ENCODE data around the gene YWHAE. TPM values are rescaled to one million over a fixed set of nuclear protein-coding genes. Genes with fewer than 3 reads are reported as not detected.
"Not testable (repeated sequence)": the region's sequence is repeated elsewhere in the genome, so short reads cannot be mapped to it uniquely, and the experiment has no call there.

The YWHAE gene
- total RNA-seq: 100 to 1,000 TPM; 234 to 645 (median 289) TPM
- polyA plus RNA-seq: 100 to 1,000 TPM; 104 to 199 (median 142) TPM
- long read RNA-seq, donor 1, transcript YWHAE-208 (7 exons, 1,818 nt): minor isoform, 5 of 204 reads
- long read RNA-seq, donor 1, transcript YWHAE-205 (2 exons, 465 nt): minor isoform, 22 of 204 reads
- long read RNA-seq, donor 1, transcript YWHAE-204 (3 exons, 691 nt): minor isoform, 7 of 204 reads
- long read RNA-seq, donor 1, transcript YWHAE-201 (6 exons, 2,211 nt): major isoform, 116 of 204 reads
- long read RNA-seq, donor 1, partial matches to known transcripts: 50 of 204 reads
- long read RNA-seq, donor 1, other reads (novel, unspliced or antisense): 0 of 204 reads
- long read RNA-seq, donor 2, transcript YWHAE-201 (6 exons, 2,211 nt): major isoform, 75 of 171 reads
- long read RNA-seq, donor 2, transcript YWHAE-204 (3 exons, 691 nt): minor isoform, 6 of 171 reads
- long read RNA-seq, donor 2, transcript YWHAE-205 (2 exons, 465 nt): minor isoform, 31 of 171 reads
- long read RNA-seq, donor 2, partial matches to known transcripts: 55 of 171 reads
- long read RNA-seq, donor 2, other reads (novel, unspliced or antisense): 0 of 171 reads

- TF ChIP-seq POLR2A (IDR thresholded peaks at IDR 0.05) (peak in 2 of 3 donors; percentile 18 to 44), POLR2AphosphoS5 (IDR thresholded peaks at IDR 0.05) (peak; percentile 94 to 96 (median 95)), CTCF (IDR thresholded peaks at IDR 0.05 in 8 of 11, conservative IDR thresholded peaks at IDR 0.05 in 3 of 11) (peak in 2 of 11 experiments; percentile 9 to 22)
- H3K9me3 ChIP-seq: no peaks in the 10 kb centered on the region
- H3K4me1 ChIP-seq: peaks cover 27 to 62% (median 47%) of the 10 kb centered on the region in 6 donors
- intact Hi-C loops (cut with DNase I; ENCODE audit: low total_unique reads): no loop called here
- no peaks in the 10 kb centered on the region for H3K27me3 ChIP-seq (replicated peaks in 1 of 7)
- WGBS, 5 donors: 0 to 1% (median 0%) methylated on average over 50 to 82 of the region's 82 CpGs
- peak within 1 kb of the TSS; percentile 89 to 98 (median 96) for H3K27ac ChIP-seq
- H3K4me3 ChIP-seq: peak within 1 kb of the TSS; percentile 65 to 98 (median 92)
- DNase-seq: peak; percentile 100
- H3K36me3 ChIP-seq: peaks cover 0 to 18% (median 0%) of the 10 kb centered on the region in 6 donors
These were observed at the start of gene YWHAE for GRCh38 chr17:1399679-1400512. Gene YWHAE (minus strand): TSS chr17:1400222. CDS start chr17:1400110, 112 bp downstream.

GRCh38 chr17:1449412-1449967 lies 49.5 kb upstream of the YWHAE start:
- TF ChIP-seq POLR2AphosphoS5 (IDR thresholded peaks at IDR 0.05): no peak
- no peak for TF ChIP-seq CTCF (IDR thresholded peaks at IDR 0.05 in 8 of 11, conservative IDR thresholded peaks at IDR 0.05 in 3 of 11)
- no peak for TF ChIP-seq POLR2A (IDR thresholded peaks at IDR 0.05)
- intact Hi-C loops (cut with DNase I; ENCODE audit: low total_unique reads): no loop called here
- no peak for DNase-seq
- Histone ChIP-seq H3K36me3 (peaks cover 0 to 76% (median 3%) of the 10 kb centered on the region in 6 donors), H3K27me3 (replicated peaks in 1 of 7) (no peaks in the 10 kb centered on the region), H3K4me1 (peaks cover 19 to 99% (median 69%) of the 10 kb centered on the region in 6 donors), H3K4me3 (no peak overlapping the region), H3K27ac (no peak overlapping the region), H3K9me3 (no peaks in the 10 kb centered on the region)
- 87 to 90% (median 88%) methylated on average over 5 of the region's 5 CpGs for WGBS, 5 donors

GRCh38 chr17:1447052-1447451 lies 47.0 kb upstream of the YWHAE start:
- intact Hi-C loops (cut with DNase I; ENCODE audit: low total_unique reads): no loop called here
- peaks cover 0 to 69% (median 1%) of the 10 kb centered on the region in 6 donors for H3K36me3 ChIP-seq
- no peaks in the 10 kb centered on the region for H3K9me3 ChIP-seq
- peaks cover 6 to 81% (median 47%) of the 10 kb centered on the region in 6 donors for H3K4me1 ChIP-seq
- no peak for DNase-seq
- H3K27ac ChIP-seq: peak overlapping the region in 7 of 8 donors; percentile 32 to 78 (median 73)
- TF ChIP-seq POLR2A (IDR thresholded peaks at IDR 0.05) (no peak), POLR2AphosphoS5 (IDR thresholded peaks at IDR 0.05) (peak in 1 of 3 donors; percentile 38)
- H3K4me3 ChIP-seq: peak overlapping the region in 1 of 8 donors; percentile 35
- WGBS, 5 donors: 28 to 52% (median 37%) methylated on average over 7 of the region's 7 CpGs
- H3K27me3 ChIP-seq (replicated peaks in 1 of 7): no peaks in the 10 kb centered on the region

- Histone ChIP-seq H3K27ac (peak overlapping the region in 6 of 8 donors; percentile 13 to 78 (median 71)), H3K36me3 (peaks cover 0 to 69% (median 0%) of the 10 kb centered on the region in 6 donors), H3K4me1 (peaks cover 5 to 81% (median 43%) of the 10 kb centered on the region in 6 donors), H3K4me3 (no peak overlapping the region), H3K27me3 (replicated peaks in 1 of 7) (no peaks in the 10 kb centered on the region), H3K9me3 (no peaks in the 10 kb centered on the region)
- TF ChIP-seq CTCF (IDR thresholded peaks at IDR 0.05 in 8 of 11, conservative IDR thresholded peaks at IDR 0.05 in 3 of 11): no peak
- TF ChIP-seq POLR2A (IDR thresholded peaks at IDR 0.05): no peak
- TF ChIP-seq POLR2AphosphoS5 (IDR thresholded peaks at IDR 0.05): no peak
- intact Hi-C loops (cut with DNase I; ENCODE audit: low total_unique reads): no loop called here
- DNase-seq: no peak
- 91 to 96% (median 94%) methylated on average over 12 of the region's 12 CpGs for WGBS, 5 donors
These were observed 46.2 kb upstream of the YWHAE start for GRCh38 chr17:1446201-1446600.

GRCh38 chr17:1445695-1446094 lies 45.7 kb upstream of the YWHAE start:
- intact Hi-C loops (cut with DNase I; ENCODE audit: low total_unique reads); DNase-seq; H3K27me3 ChIP-seq (replicated peaks in 1 of 7); H3K9me3 ChIP-seq; H3K4me3 ChIP-seq: not testable (repeated sequence)
- Histone ChIP-seq H3K4me1 (peaks cover 5 to 76% (median 42%) of the 10 kb centered on the region in 6 donors), H3K27ac (peak overlapping the region in 3 of 8 donors; percentile 27 to 78 (median 75)), H3K36me3 (peaks cover 0 to 73% (median 0%) of the 10 kb centered on the region in 6 donors)
- 76 to 96% (median 91%) methylated on average over 4 of the region's 4 CpGs for WGBS, 5 donors

GRCh38 chr17:1442721-1443120 lies 42.7 kb upstream of the YWHAE start:
- DNase-seq; H3K27ac ChIP-seq; intact Hi-C loops (cut with DNase I; ENCODE audit: low total_unique reads); H3K9me3 ChIP-seq; H3K27me3 ChIP-seq (replicated peaks in 1 of 7); H3K4me3 ChIP-seq: not testable (repeated sequence)
- Histone ChIP-seq H3K36me3 (peaks cover 0 to 60% (median 0%) of the 10 kb centered on the region in 6 donors), H3K4me1 (peaks cover 8 to 74% (median 32%) of the 10 kb centered on the region in 6 donors)
- WGBS, 5 donors: 95 to 98% (median 95%) methylated on average over 6 of the region's 6 CpGs

All from spleen (tissue), 13 donors.